Effector memory CD4-positive, alpha-beta T cell (primary cell): ENCODE measurements around the gene C1orf198.

ENCODE experiments used
- DNase-seq, 3 donors: peaks; one replicate each; pipeline ENCODE4 v3.0.0-alpha.2; 2020
- H3K27ac ChIP-seq: 2 replicates; pipeline ENCODE4 v1.7.0; 2013; ENCODE audit warnings: mild to moderate bottlenecking, low read length, moderate library complexity; ENCODE audit not compliant: insufficient read depth, poor library complexity, severe bottlenecking
- H3K27me3 ChIP-seq: replicated peaks from 2 replicates; pipeline ENCODE4 v1.7.0; 2013; ENCODE audit warnings: mild to moderate bottlenecking, low read length; ENCODE audit not compliant: insufficient read depth, control insufficient read depth, poor library complexity, severe bottlenecking
- H3K36me3 ChIP-seq: 2 replicates; pipeline ENCODE4 v1.7.0; 2013; ENCODE audit warnings: mild to moderate bottlenecking, low read length, moderate library complexity; ENCODE audit not compliant: control insufficient read depth, insufficient read depth
- H3K4me1 ChIP-seq: 2 replicates; pipeline ENCODE4 v1.7.0; 2013; ENCODE audit warnings: low read length, mild to moderate bottlenecking; ENCODE audit not compliant: control insufficient read depth, insufficient read depth, poor library complexity, severe bottlenecking
- H3K4me3 ChIP-seq: 2 replicates; pipeline ENCODE4 v1.7.0; 2013; ENCODE audit warnings: low read length, low read depth, mild to moderate bottlenecking; ENCODE audit not compliant: insufficient read depth, poor library complexity, severe bottlenecking
- H3K9me3 ChIP-seq: 2 replicates; pipeline ENCODE4 v1.7.0; 2013; ENCODE audit warnings: mild to moderate bottlenecking, low read length, moderate library complexity; ENCODE audit not compliant: control insufficient read depth

Gene C1orf198

GRCh38 chr1:230863449-230863848, 4.9 kb downstream of the C1orf198 start:
- Histone ChIP-seq H3K36me3 (no peaks in the 10 kb centered on the region), H3K4me3 (no peak overlapping the region), H3K27ac (no peak overlapping the region), H3K27me3 (no peaks in the 10 kb centered on the region), H3K4me1 (peaks cover 4% of the 10 kb centered on the region), H3K9me3 (no peaks in the 10 kb centered on the region)
- no peak for DNase-seq

DNA sequence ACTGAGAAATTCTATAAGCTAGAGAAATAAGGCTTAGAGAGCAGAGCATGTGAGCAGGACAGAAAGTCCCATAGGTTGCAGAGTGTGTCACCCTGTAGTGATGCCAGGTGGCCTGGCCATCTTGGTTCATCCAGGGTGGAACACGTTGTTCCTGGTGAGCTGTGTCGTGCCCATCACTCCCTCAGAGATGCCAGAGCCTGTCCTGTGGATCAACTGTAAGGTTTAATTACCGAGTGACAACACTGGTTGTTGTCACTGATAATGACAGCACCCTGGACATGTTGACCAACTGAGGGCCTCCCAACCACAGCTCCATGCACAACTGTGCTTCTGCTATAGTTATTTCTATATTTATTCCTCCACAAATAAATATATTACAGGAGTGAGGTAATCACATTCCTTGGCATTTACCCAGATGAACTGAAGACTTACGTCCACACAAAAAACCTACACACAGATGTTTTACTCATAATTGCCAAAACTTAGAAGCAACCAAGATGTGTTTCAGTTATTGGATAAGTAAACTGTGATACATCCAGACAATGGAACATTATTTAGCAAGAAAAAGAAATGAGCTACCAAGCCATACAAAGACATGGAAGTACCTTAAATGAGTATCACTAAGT, 6.2 kb downstream of the C1orf198 start:
- no peaks in the 10 kb centered on the region for H3K4me1 ChIP-seq

GRCh38 chr1:230861489-230861888, 6.8 kb downstream of the C1orf198 start:
- H3K9me3 ChIP-seq, result no peaks in the 10 kb centered on the region
- DNase-seq, result no peak
- no peak overlapping the region for H3K27ac ChIP-seq
- no peaks in the 10 kb centered on the region for H3K4me1 ChIP-seq
- H3K27me3 ChIP-seq, result no peaks in the 10 kb centered on the region
- no peaks in the 10 kb centered on the region for H3K36me3 ChIP-seq
- no peak overlapping the region for H3K4me3 ChIP-seq

More for the DNA sequence above, 6.2 kb downstream of the C1orf198 start:
- Histone ChIP-seq H3K4me3 (no peak overlapping the region), H3K9me3 (no peaks in the 10 kb centered on the region), H3K27me3 (no peaks in the 10 kb centered on the region), H3K27ac (no peak overlapping the region), H3K36me3 (no peaks in the 10 kb centered on the region)
- no peak for DNase-seq

DNA sequence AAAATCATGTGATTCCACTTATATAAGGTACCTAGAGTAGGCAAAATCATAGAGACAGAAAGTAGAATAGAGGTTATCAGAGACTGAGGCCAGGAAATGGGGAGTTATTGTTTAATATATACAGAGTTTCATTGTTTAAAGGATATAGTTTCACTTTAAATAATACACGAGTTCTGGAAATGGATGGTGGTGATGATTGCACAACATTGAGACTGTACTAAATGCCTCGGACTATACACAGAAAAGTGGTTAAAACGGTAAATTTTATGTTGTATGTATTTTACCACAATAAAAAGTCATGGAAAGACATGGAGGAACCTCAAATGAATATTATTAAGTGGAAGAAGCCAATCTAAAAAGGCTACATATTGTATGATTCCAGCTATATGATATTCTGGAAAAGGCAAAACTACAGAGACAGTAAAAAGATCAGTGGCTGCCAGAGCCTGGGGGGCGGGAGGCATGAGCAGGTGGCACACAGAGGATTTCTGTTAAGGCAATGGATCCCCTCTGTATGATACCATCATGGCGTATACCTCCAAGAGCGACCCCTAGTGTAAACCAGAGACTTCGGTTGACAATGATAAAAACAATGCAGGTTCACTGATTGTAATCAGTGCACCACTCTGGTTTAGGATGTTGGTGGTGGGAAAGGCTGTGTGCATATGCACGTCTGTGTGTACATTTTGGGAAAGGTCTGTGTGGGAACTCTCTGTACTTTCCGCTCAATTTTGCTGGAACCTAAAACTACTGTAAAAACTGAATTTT, 7.5 kb downstream of the C1orf198 start:
- DNase-seq, result no peak

GRCh38 chr1:230858918-230859729, 9.2 kb downstream of the C1orf198 start:
- Histone ChIP-seq H3K4me1 (no peaks in the 10 kb centered on the region), H3K9me3 (no peaks in the 10 kb centered on the region), H3K27me3 (no peaks in the 10 kb centered on the region), H3K36me3 (no peaks in the 10 kb centered on the region), H3K27ac (no peak overlapping the region), H3K4me3 (no peak overlapping the region)
- no peak for DNase-seq

More for the DNA sequence above, 7.5 kb downstream of the C1orf198 start:
- H3K9me3 ChIP-seq, result no peaks in the 10 kb centered on the region
- H3K4me1 ChIP-seq, result no peaks in the 10 kb centered on the region
- no peaks in the 10 kb centered on the region for H3K36me3 ChIP-seq
- H3K27ac ChIP-seq, result no peak overlapping the region
- no peak overlapping the region for H3K4me3 ChIP-seq
- no peaks in the 10 kb centered on the region for H3K27me3 ChIP-seq

DNA sequence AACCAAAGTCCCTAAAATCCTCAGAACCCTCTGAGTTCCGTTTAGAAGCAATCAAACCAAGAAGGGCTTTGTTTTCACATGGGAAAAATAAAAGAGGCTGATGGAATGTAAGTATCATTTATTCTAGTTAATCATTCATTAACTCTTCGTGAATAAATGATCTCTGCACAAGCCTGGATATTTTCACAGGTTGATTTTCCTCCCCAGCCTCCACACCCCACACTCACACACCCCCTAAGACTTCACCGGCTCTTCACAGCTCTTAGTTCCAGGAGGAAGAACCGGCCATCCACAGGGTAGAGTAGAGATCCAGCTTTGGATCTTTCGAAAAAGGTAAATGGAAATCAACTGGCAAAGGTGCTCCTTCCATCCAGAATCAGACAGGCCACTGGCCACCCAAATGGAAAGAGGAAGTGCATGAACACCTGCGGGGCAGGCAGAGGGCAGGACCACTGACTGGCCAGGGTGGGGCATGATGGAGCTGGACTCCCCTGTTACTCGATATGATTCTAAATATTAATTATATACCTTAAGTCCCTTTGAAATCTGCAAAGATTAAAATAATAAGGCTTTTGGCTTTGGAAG, 10.0 kb downstream of the C1orf198 start:
- Histone ChIP-seq H3K36me3 (no peaks in the 10 kb centered on the region), H3K4me1 (no peaks in the 10 kb centered on the region), H3K27ac (no peak overlapping the region), H3K27me3 (no peaks in the 10 kb centered on the region), H3K9me3 (no peaks in the 10 kb centered on the region), H3K4me3 (no peak overlapping the region)
- DNase-seq, result no peak

DNA sequence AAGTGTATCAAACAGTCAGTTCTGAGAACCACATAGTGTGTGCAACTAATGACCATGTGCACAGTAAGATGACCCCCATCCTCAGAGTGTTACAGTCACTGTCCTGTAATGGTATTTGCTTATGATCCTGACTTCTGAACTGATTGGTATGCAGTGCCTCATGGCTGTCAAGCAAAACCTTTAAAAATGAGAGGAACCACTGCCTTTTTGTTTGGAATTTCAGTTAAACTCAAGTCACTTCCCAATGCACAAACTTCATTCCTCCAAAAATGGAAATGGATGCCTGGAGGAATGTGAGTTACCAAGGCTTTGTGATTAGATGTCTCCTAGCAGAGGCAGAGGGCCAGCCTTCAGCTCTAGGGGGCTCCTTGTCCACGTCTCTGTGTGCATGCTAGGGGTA, 10.5 kb downstream of the C1orf198 start:
- Histone ChIP-seq H3K36me3 (no peaks in the 10 kb centered on the region), H3K4me1 (no peaks in the 10 kb centered on the region), H3K27ac (no peak overlapping the region), H3K9me3 (no peaks in the 10 kb centered on the region), H3K4me3 (no peak overlapping the region), H3K27me3 (no peaks in the 10 kb centered on the region)
- DNase-seq, result no peak

- no peaks in the 10 kb centered on the region for H3K4me1 ChIP-seq
- no peak overlapping the region for H3K4me3 ChIP-seq
- H3K27ac ChIP-seq, result no peak overlapping the region
- no peaks in the 10 kb centered on the region for H3K36me3 ChIP-seq
- H3K9me3 ChIP-seq, result no peaks in the 10 kb centered on the region
- DNase-seq, result no peak
- no peaks in the 10 kb centered on the region for H3K27me3 ChIP-seq
Measured at GRCh38 chr1:230857077-230857476, 11.2 kb downstream of the C1orf198 start.

DNA sequence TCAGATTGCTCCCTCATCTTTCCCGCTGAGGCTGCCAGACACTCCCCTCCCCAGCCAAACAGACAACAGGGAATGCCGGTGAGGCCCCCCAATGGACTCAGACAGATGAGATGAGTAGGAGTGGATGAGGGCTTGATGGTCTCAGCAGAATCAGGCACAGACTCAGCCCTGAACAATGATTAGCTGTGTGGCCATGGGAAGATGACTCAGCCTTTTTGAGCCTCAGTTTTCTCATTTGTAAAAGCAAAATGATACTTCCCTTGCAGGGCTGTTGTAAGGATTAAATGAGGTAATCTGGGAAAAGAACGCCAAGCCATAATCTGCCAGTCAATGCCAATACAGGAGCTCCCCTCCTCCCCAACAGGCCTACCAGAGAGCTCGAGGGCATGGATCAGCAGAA, 12.4 kb downstream of the C1orf198 start:
- Histone ChIP-seq H3K9me3 (no peaks in the 10 kb centered on the region), H3K27me3 (no peaks in the 10 kb centered on the region), H3K36me3 (no peaks in the 10 kb centered on the region), H3K4me3 (no peak overlapping the region), H3K4me1 (no peaks in the 10 kb centered on the region), H3K27ac (no peak overlapping the region)
- no peak for DNase-seq
